OCI-LY7 (cell line): ENCODE data around the gene PRR20C. TPM values are rescaled to one million over a fixed set of nuclear protein-coding genes. Genes with fewer than 3 reads are reported as not detected.
"Not testable (repeated sequence)": the region's sequence is repeated elsewhere in the genome, so short reads cannot be mapped to it uniquely, and the experiment has no call there.

ENCODE experiments used
- Bru-seq: library from RNA; stranded (reverse); fragments of 400-500 nt; gene quantifications from one replicate; lab custom pipeline; 2021; lab: Mats Ljungman, UMichigan
- BruChase-seq, 2 experiments: library from RNA; stranded (reverse); fragments of 400-500 nt; gene quantifications; one replicate each; lab custom pipeline; 2021; lab: Mats Ljungman, UMichigan
- BruUV-seq: library from RNA; stranded (reverse); fragments of 400-500 nt; replicated peaks from 2 replicates; lab custom pipeline; 2021; lab: Mats Ljungman, UMichigan
- CTCF ChIA-PET: fragments of 300-600 bp; sonication (Branson Sonifier 250); formaldehyde crosslinking; loops from one replicate; lab custom pipeline; 2022; ENCODE audit warnings: antibody characterized with exemption; ENCODE audit not compliant: unreplicated experiment; lab: Charles Lee
- POLR2A ChIA-PET: fragments of 300-600 bp; sonication (Branson Sonifier 250); formaldehyde crosslinking; loops from one replicate; lab custom pipeline; 2022; ENCODE audit warnings: antibody characterized with exemption; lab: Charles Lee
- DNase-seq: peaks from one replicate; pipeline ENCODE4 v3.0.0-alpha.2; 2015; ENCODE audit warnings: low spot score
- H2AFZ ChIP-seq: fragments of 200-600 bp; sonication (generic), shearing (Covaris generic); 2 replicates; pipeline ENCODE4 v1.6.1; 2014; ENCODE audit warnings: mild to moderate bottlenecking, antibody characterized with exemption, low read length, moderate library complexity
- H3K27ac ChIP-seq: fragments of 200-600 bp; sonication (generic); 2 replicates; pipeline ENCODE4 v1.5.1; 2014; ENCODE audit warnings: mixed run types, low read depth, mild to moderate bottlenecking, moderate library complexity, low read length, inconsistent platforms; ENCODE audit not compliant: poor library complexity, severe bottlenecking
- H3K36me3 ChIP-seq: fragments of 200-600 bp; sonication (generic); 2 replicates; pipeline ENCODE4 v1.6.1; 2014; ENCODE audit warnings: mild to moderate bottlenecking, antibody characterized with exemption, low read length, moderate library complexity, mixed read lengths; ENCODE audit not compliant: insufficient read depth
- H3K4me1 ChIP-seq: fragments of 200-600 bp; sonication (generic); 2 replicates; pipeline ENCODE4 v1.5.1; 2014; ENCODE audit warnings: mild to moderate bottlenecking, low read length; ENCODE audit not compliant: insufficient read depth, poor library complexity, severe bottlenecking
- H3K4me2 ChIP-seq: fragments of 200-600 bp; sonication (generic); 2 replicates; pipeline ENCODE4 v1.6.1; 2014; ENCODE audit warnings: mild to moderate bottlenecking, low read length
- H3K4me3 ChIP-seq: fragments of 200-600 bp; sonication (generic); 2 replicates; pipeline ENCODE4 v1.5.1; 2014; ENCODE audit warnings: mild to moderate bottlenecking, low read depth, low read length; ENCODE audit not compliant: poor library complexity, severe bottlenecking
- H3K79me2 ChIP-seq: fragments of 200-600 bp; sonication (generic); 2 replicates; pipeline ENCODE4 v1.6.1; 2016; ENCODE audit warnings: low read depth, mild to moderate bottlenecking, low read length, moderate library complexity, mixed read lengths; ENCODE audit not compliant: insufficient read depth
- H3K9me2 ChIP-seq: fragments of 200-600 bp; sonication (generic); 2 replicates; pipeline ENCODE4 v1.6.1; 2016; ENCODE audit warnings: mild to moderate bottlenecking, low read length, mixed read lengths; ENCODE audit not compliant: insufficient read depth
- H3K9me3 ChIP-seq: fragments of 200-600 bp; sonication (generic); 2 replicates; pipeline ENCODE4 v1.6.1; 2014; ENCODE audit warnings: mild to moderate bottlenecking, mixed run types, low read length, mixed read lengths
- H4K20me1 ChIP-seq: fragments of 200-600 bp; sonication (generic); 2 replicates; pipeline ENCODE4 v1.6.1; 2014; ENCODE audit warnings: mild to moderate bottlenecking, antibody characterized with exemption, low read length, moderate library complexity, mixed read lengths; ENCODE audit not compliant: insufficient read depth
- CTCF ChIP-seq: fragments of 200-600 bp; sonication (generic); conservative IDR thresholded peaks from 2 replicates; pipeline ENCODE4 v1.5.1; 2014; ENCODE audit warnings: mild to moderate bottlenecking, antibody characterized with exemption, low read length, moderate library complexity, mixed read lengths
- EZH2phosphoT487 ChIP-seq: fragments of 200-600 bp; sonication (generic); IDR thresholded peaks from 2 replicates; pipeline ENCODE4 v1.6.1; 2018; ENCODE audit warnings: low read depth, borderline replicate concordance, mild to moderate bottlenecking, mixed run types, antibody characterized with exemption, low read length, moderate library complexity, mixed read lengths
- intact Hi-C: fragments of 100-400 bp; cut with micrococcal nuclease; formaldehyde crosslinking; loops from one replicate; pipeline ENCODE4 v1.10.0; 2022; ENCODE audit not compliant: unreplicated experiment
- long read RNA-seq: library from polyadenylated mRNA; stranded (forward); transcript quantifications from one replicate; pipeline ENCODE4 v2.0.0, GENCODE V29; 2022
- total RNA-seq, 2 experiments: library from RNA; depleted of rRNA in 1 of 2; stranded (reverse); fragments of >200 nt in 1 of 2; shearing (Covaris generic) in 1 of 2; gene quantifications; 2 replicates each; pipeline ENCODE4 v1.2.3, GENCODE V29; 2014 to 2022

PRR20C gene
- total RNA-seq (2014; rRNA removed; shearing (Covaris generic)) = not detected in 2 replicates
- not detected in 2 replicates for total RNA-seq (2022)
- not detected for Bru-seq, nascent RNA
- not detected for BruChase-seq, experiment 1, labeled RNA remaining after a 6-hour chase
- not detected for BruChase-seq, experiment 2, labeled RNA remaining after a 2-hour chase
- long read RNA-seq = 0 reads

- H3K79me2 ChIP-seq, H3K4me2 ChIP-seq, H4K20me1 ChIP-seq, POLR2A ChIA-PET, BruUV-seq, H3K9me2 ChIP-seq, H3K4me1 ChIP-seq, H2AFZ ChIP-seq, DNase-seq, intact Hi-C loops, H3K9me3 ChIP-seq, H3K27ac ChIP-seq, CTCF ChIA-PET, H3K4me3 ChIP-seq, H3K36me3 ChIP-seq: not testable (repeated sequence)
These were observed at the start of gene PRR20C for GRCh38 chr13:57153761-57154160. Gene PRR20C (plus strand): TSS chr13:57154061. CDS start chr13:57154448, 387 bp downstream.

- Histone ChIP-seq H3K9me3 (0 out of 2 replicates have a peak, but pooled peaks cover 9% of the 10 kb centered on the region), H3K79me2 (no peaks in the 10 kb centered on the region), H3K4me2 (no peak overlapping the region), H2AFZ (no peak overlapping the region), H4K20me1 (no peaks in the 10 kb centered on the region), H3K4me3 (no peak overlapping the region), H3K36me3 (no peaks in the 10 kb centered on the region), H3K4me1 (no peaks in the 10 kb centered on the region), H3K27ac (no peak overlapping the region), H3K9me2 (no peaks in the 10 kb centered on the region)
- CTCF ChIA-PET = no interaction called here
- no peak for DNase-seq
- POLR2A ChIA-PET = no interaction called here
- no TSS peak for BruUV-seq
- TF ChIP-seq CTCF (no peak), EZH2phosphoT487 (no peak)
- intact Hi-C loops = no loop called here
These were observed 38.9 kb upstream of the PRR20C start for GRCh38 chr13:57114945-57115344.

GRCh38 chr13:57123681-57124080, 30.2 kb upstream of the PRR20C start:
- CTCF ChIA-PET = no interaction called here
- no peak for DNase-seq
- BruUV-seq = no TSS peak

More at GRCh38 chr13:57123681-57124080, 30.2 kb upstream of the PRR20C start:
- Histone ChIP-seq H4K20me1 (no peaks in the 10 kb centered on the region), H3K36me3 (no peaks in the 10 kb centered on the region), H2AFZ (no peak overlapping the region), H3K9me2 (no peaks in the 10 kb centered on the region), H3K4me3 (no peak overlapping the region), H3K79me2 (no peaks in the 10 kb centered on the region), H3K4me1 (no peaks in the 10 kb centered on the region), H3K9me3 (0 out of 2 replicates have a peak, but pooled peaks cover 4% of the 10 kb centered on the region), H3K27ac (no peak overlapping the region), H3K4me2 (no peak overlapping the region)
- POLR2A ChIA-PET = no interaction called here
- no peak for TF ChIP-seq EZH2phosphoT487
- intact Hi-C loops = no loop called here
